AG04449 (cell line): ENCODE results near the gene ENKUR.

Source experiments
- CTCF ChIA-PET: fragments of 350-600 bp; formaldehyde crosslinking; extraction: SDS; loops from one replicate; lab custom pipeline; 2021; ENCODE audit warnings: antibody characterized with exemption; lab: Yijun Ruan, JAX
- POLR2A ChIA-PET: fragments of 400-600, 350-600 bp; formaldehyde crosslinking; extraction: SDS; loops from one replicate; lab custom pipeline; 2020; ENCODE audit warnings: antibody characterized with exemption, inconsistent platforms; lab: Yijun Ruan, JAX
- DNase-seq: peaks from one replicate; pipeline ENCODE4 v3.0.0-alpha.2; 2010; ENCODE audit warnings: low read depth, low spot score
- H3K4me3 ChIP-seq: 2 replicates; pipeline ENCODE4 v1.5.1; 2011; ENCODE audit warnings: low read depth, mild to moderate bottlenecking, control low read depth, low read length
- CTCF ChIP-seq: IDR thresholded peaks from one replicate; pipeline ENCODE4 v1.5.1; 2011; ENCODE audit warnings: mild to moderate bottlenecking, moderate library complexity, low read length, control low read depth, inconsistent platforms; ENCODE audit not compliant: insufficient read depth; ENCODE audit errors: missing control alignments

Gene ENKUR

GRCh38 chr10:25059990-25060389 is 44.0 kb upstream of the ENKUR start:
- peak; percentile 45 for DNase-seq
- no peak overlapping the region for H3K4me3 ChIP-seq
- TF ChIP-seq CTCF = no peak
- CTCF ChIA-PET = no interaction called here
- POLR2A ChIA-PET = no interaction called here

GRCh38 chr10:25057886-25058285 is 41.9 kb upstream of the ENKUR start:
- ChIA-PET CTCF (no interaction called here), POLR2A (no interaction called here)
- no peak for DNase-seq
- no peak overlapping the region for H3K4me3 ChIP-seq
- TF ChIP-seq CTCF = no peak

- no peak for DNase-seq
- CTCF ChIA-PET = interaction anchor here (0.8 kb wide), 1 partner anchor 25 kb away, joined by 4 read pairs; no protein-coding TSS in a partner anchor
- no peak for TF ChIP-seq CTCF
- POLR2A ChIA-PET = no interaction called here
- H3K4me3 ChIP-seq = no peak overlapping the region
Measured at GRCh38 chr10:25056726-25057125, 40.8 kb upstream of the ENKUR start.

GRCh38 chr10:25052012-25052411 is 36.1 kb upstream of the ENKUR start:
- ChIA-PET CTCF (no interaction called here), POLR2A (no interaction called here)
- H3K4me3 ChIP-seq = no peak overlapping the region
- DNase-seq = no peak
- TF ChIP-seq CTCF = no peak

GRCh38 chr10:25050402-25050801 is 34.4 kb upstream of the ENKUR start:
- CTCF ChIA-PET = no interaction called here
- POLR2A ChIA-PET = no interaction called here
- TF ChIP-seq CTCF = no peak
- no peak for DNase-seq
- no peak overlapping the region for H3K4me3 ChIP-seq

GRCh38 chr10:25049966-25050365 is 34.0 kb upstream of the ENKUR start:
- POLR2A ChIA-PET = no interaction called here
- CTCF ChIA-PET = no interaction called here
- H3K4me3 ChIP-seq = no peak overlapping the region
- DNase-seq = no peak
- TF ChIP-seq CTCF = no peak
